Measurements from ENCODE around the gene SYT14.
"Not testable (repeated sequence)": the region's sequence is repeated elsewhere in the genome, so short reads cannot be mapped to it uniquely, and the experiment has no call there.

The SYT14 gene

DNA sequence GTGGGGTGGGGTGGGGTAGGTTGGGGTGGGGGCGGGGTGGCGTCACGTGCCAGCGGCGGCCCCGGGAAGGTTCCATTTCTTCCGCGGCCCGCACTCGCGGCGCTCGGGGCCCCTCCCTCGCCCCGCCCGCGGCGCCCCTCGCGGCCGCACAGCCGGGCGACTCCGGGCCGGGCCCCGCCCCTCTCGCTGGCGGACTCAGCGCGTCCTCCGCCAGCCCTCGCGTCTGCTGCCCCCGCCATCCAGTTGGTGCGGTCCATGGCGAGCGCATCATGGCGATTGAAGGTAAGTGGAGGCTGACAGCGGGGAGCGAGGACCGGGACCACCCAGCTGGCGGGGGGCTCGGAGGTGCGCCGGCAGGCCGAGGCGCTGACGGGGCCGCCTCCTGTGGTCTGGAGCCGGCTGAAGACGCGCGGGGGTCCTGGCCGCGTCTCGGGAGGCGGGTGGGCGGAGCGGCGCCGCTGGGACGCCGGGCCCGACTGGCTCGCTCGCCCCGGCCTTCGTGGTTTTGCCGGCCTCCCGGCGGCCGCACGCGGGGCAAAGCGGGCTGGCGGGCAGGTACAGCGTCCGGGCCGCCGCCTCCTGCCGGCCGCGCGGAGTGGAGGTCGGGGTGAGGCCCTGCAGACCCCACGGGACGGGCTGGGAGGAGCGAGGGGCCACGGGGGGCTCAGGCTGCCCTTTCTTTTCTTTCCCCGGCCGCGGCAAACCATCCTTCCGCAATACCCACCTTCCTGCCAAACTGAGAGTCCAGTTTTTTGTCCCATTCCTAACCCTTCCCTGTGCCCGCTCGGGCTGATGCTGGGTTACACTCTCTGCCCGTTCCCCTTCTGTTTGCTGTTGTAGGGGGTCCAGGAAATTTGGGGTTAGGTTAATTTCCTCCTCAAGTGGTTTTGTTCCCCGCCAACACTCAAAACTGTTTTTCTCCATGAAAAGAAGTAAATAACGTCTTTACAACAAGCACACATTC, at the start of gene SYT14:
Gene SYT14 (plus strand): TSS at position 222 of the 964 bp plus-strand sequence. CDS start 48 bp downstream, at position 270.
- DNase-seq, result no peak

GRCh38 chr1:209888291-209889076, 49.5 kb upstream of the SYT14 start:
- DNase-seq, result not testable (repeated sequence)

DNA sequence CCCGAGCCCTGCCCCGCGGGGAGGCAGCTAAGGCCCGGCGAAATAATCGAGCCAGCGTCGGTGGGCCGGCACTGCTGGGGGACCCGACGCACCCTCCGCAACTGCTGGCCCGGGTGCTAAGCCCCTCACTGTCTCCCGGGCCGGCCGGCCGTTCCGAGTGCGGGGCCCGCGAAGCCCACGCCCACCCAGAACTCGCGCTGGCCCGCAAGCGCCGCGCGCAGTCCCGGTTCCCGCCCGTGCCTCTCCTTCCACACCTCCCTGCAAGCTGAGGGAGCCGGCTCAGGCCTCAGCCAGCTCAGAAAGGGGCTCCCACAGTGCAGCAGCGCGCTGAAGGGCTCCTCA, 49.0 kb upstream of the SYT14 start:
- DNase-seq, result no peak

DNA sequence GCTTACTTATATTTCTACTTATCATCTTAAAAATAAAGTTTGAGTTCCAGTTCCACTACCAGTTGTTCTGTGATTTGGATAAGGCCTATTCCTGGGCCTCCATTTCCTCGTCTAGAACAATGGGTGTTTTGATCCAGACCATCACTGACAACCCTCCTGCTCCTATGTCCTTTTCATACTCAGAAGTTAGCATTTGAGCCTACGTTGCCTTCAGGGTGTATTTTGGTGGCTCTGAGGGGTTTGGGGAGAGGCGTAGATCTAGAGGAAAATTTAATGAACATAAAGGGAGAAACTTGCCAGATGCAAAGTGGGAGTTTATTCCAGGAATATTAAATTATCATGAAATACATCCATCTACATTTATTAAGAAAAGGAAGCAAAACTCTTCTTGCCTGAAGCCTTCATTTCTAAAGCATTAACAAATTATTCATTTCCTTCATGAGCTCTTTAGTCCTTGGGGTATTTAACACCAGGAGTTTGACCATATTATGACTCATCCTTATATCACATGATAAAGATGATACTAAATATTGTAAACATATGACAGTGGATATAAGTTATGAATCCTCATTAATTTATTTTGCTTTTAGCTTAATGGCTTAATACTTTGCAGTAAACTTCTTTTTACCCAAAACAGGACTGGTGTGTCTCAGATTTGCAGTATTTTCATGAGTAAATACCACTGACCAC, 47.2 kb upstream of the SYT14 start:
- no peak for DNase-seq

DNA sequence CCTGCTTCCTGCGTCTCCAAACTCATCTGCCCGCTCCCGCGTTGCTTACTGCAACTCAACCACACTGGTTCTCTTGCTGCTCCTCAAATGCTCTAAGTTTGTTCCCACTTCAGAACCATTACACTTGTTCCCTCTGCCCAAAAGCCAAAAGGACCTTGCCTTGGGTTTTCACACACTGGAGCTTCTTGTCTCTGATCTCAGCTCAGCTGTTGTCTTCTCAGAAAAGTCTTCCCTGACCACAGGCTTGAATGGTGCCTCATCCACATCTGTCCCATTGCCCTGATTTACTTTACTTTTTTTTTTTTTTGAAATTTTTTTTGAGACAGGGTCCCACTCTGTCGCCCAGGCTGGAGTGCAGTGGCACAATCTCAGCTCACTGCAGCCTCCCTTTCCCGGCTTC, 44.3 kb upstream of the SYT14 start:
- no peak for DNase-seq

DNA sequence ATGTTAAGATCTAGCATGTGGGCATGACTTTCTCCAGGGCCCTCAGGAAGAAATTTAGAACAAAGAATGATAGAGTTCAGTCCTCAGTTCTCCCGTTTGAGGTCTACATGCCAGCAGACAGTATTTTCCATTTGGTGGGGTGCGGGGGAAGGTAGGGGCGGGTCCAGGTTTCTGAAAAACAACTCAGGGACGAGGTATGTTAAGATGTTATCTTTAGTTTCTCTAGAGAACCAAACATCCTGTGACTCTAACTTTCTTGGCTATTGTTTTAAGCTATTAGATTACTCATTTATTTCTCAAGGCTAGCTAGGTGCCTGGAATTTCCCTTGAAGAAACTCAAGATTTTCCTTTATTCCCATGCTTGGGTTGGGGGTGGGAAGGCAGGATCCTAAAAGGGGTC, 42.3 kb upstream of the SYT14 start:
- peak; percentile 25 for DNase-seq

- DNase-seq, result no peak
These were observed 41.7 kb upstream of the SYT14 start for GRCh38 chr1:209896346-209896745.

DNA sequence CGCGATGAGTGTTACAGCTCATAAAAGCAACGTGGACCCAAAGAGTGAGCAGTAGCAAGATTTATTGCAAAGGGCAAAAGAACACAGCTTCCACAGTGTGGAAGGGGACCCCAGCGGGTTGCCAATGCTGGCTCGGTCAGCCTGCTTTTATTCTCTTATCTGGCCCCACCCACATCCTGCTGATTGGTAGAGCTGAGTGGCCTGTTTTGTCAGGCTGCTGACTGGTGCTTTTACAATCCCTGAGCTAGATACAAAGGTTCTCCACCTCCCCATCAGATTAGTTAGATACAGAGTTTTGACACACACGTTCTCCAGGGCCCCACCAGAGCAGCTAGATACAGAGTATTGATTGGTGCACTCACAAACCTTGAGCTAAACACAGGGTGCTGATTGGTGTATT, 39.7 kb upstream of the SYT14 start:
- not testable (repeated sequence) for DNase-seq

- DNase-seq, result not testable (repeated sequence)
These were observed 39.2 kb upstream of the SYT14 start for GRCh38 chr1:209898851-209899250.

DNA sequence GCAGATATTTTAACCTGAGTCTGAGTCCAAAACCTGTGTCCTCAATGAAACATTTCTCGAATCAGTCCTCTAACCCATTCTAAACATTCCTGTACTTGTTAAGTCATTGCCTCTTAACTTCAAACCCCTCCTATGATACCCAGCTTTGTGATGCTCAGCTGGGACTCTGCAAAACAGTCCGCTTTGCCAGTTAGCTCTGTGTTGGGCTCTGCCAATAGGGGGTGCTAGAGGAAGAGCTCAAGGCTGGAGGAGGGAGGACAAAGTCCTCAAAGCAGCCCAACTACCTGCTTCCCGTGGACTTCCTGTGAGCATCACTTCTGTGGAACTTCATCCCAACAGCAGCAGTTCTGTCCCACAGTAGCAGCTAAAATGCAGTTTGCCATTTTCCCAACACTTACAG, 38.1 kb upstream of the SYT14 start:
- no peak for DNase-seq

DNA sequence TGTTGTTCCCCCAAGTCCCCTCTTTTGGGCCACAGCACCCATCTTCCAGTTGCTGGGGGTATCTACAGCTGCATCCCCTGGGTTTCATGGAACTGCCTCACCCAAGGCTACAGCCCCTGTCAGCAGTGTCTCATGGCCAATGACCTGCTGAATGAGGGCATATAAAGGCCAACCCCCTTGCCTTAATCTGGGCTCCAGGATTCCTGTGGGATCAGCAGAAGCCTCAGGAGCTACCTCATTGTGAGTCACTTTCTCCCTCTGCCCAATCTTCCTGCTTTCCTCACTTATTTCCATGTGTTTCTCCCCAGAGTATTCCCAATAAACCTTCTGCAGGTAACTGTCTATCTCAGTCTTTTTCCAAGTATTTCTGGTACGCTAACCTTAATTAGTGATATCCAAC, 37.3 kb upstream of the SYT14 start:
- no peak for DNase-seq

DNA sequence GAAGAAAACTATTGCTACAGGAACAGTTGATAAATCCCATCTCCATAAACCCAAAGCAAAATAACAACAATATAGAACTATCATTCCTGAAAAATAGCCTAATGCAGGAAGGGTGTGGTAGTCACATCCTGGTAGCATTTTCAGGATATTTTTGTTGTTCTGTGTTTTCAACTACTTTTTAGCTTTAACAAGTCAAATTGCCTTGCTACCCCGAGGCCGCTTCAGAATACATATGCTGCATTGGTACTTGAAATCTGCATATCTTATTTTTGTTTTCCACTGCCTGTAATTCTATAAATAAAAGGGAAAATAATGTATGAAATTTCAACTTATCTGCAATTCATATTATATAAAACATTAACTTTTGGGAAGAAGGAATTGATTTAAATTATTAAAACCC, 36.8 kb upstream of the SYT14 start:
- DNase-seq, result no peak

DNA sequence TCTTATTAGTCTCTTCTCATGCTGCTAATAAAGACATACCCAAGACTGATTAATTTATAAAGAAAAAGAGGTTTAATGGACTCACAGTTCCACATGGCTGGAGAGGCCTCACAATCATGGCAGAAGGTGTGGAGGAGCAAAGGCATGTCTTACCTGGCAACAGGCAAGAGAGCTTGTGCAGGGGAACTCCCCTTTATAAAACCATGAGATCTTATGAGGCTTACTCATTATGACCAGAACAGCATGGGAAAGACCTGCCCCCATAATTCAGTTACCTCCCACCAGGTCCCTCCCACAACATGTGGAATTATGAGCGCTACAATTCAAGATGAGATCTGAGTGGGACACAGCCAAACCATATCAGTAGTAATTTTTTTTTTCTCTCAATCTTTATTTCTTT, 33.2 kb upstream of the SYT14 start:
- DNase-seq, result not testable (repeated sequence)

DNA sequence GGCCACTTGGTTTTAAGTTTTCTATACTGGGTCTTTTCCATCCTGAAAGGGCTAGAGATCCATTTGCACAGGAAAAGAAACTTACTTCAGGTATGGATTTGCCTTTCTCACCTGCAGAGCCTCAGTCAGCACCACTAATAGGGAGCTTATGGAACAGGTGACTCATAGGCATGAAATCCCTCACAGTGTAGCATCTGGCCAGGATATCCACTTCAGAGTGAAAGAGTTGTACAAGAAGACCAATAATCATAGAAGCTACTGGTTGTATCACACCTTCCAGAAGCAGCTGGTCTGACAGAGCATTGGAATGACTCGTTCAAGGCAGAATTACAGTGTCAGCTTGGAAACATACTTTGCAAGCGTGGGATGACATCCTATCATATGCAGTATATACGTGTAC, 26.3 kb upstream of the SYT14 start:
- DNase-seq, result no peak

DNA sequence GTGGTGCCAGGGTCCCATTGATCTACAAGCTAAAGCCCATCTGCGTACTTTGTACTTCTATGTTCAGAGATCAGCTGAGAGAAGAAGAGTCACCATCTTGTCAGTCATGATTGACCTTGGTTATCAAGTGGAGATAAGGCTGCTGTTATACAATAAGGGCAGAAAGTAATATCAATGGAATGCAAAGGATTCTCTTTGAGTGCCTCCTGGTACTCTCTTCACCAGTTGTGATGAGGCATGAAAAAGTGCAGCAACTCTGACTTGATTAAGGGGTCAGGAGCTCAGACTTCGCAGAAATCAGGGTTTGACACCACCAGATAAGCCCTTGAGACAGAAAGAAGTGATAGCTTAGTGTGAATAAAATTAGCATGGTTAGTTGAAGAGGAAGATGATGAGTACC, 25.7 kb upstream of the SYT14 start:
- DNase-seq, result no peak

GRCh38 chr1:209919637-209920036, 18.4 kb upstream of the SYT14 start:
- not testable (repeated sequence) for DNase-seq

DNA sequence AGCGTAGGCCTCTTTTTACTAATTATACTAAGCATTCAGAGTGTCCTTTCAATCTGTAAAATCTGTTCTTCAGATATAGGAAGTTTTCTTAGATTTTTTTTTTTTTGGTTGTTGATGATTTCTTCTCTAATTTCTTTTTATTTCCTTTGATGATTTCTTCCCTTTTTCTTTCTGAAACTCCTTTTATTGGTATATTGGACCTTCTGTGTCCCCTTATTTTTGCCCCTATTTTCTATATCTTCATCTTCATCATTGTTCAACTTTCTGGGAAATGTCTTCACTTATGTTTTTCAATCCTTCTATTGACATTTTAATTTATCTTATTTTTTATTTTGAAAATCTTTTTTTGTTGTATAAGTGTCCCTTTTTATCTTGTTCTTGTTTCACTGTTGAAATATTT, 17.2 kb upstream of the SYT14 start:
- DNase-seq, result no peak

DNA sequence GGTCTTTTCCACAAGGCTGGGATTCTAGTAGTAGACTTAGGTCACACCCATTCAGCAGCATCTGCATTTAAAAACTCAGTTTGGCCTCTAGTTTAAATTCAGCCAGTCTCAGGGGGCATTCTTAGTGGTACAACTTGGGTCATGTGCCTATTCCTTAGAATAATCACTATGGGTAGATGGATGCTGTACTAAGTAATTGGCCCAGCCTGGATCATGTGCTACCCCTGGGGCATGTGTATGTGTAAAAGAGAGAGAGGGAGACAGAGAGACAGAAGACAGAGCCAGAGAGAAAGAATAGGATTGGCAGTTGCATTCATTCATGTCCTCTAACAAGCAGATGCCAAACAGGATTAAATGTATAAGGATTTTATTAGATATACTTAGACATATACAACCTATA, 13.6 kb upstream of the SYT14 start:
- no peak for DNase-seq

DNA sequence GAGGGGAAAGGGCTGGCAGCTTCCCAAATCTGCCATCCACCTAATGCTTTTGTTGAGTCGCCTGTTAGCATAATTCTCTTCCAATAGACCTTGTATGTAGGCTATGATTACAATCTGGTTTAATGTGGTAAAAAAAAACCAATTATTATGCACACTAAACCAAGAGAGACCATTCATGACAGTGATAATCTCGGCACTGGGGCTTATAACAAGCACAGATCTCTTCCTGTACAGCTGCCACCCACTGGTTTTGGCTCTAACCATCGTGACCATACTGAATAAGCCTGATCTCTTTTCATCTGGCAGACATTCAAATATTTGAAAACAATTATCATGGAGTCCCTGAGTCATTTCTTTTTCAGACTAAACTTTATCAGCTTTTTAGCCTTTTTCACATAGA, 12.0 kb upstream of the SYT14 start:
- DNase-seq, result no peak

DNA sequence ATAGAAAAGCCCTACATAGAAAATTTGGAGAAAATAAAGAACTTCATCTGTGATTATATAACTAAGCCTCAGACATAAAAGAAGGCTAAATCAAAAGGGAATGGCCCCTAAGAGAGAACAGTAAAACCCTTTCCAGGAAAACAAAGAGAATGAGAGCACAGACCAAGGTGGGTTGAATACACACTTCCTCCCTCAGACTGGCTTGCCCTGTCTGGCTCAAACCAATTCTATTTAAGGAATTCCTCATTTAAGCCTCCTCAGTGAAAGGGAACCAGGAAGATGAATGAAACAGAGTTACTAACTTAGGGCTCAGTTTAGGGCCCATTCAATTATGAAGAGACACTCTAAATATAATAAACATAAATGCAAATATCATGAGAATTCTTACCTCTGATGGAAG, 10.6 kb upstream of the SYT14 start:
- no peak for DNase-seq

DNA sequence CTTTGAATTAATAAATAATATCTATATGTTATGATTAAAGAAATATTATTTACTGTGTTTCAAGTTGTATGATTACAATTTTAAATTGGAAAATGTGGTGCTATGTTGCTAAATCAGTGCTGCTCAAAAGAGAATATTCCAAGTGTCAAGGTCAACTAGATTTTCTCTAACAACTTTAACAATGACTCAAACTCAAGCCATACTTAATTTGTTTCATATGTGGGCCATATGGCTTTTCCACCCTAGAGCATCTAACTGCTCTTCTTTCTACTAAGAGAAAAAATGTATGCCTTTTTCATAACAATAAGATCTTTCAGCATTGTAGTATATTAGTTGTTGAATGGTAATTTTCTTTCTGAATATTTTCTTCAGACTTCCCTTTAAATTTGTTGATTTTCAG, 8.3 kb upstream of the SYT14 start:
- no peak for DNase-seq

DNA sequence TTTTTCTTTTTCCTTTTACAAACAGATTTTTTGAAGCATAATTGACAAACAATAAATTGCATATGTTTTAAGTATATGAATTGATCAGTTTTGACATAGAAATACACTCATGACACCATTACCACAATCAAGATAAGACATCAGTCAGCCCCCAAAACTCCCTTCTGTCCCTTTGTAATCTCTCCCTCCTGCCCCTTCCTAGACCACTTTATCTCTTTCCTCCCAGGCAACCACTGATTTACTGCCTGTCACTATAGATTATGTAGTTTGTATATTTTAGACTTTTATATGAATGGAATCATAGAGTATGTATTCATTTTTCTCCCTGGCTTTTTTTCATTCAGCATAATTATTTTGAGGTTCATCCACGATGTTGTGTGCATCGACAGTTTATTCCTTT, 6.9 kb upstream of the SYT14 start:
- no peak for DNase-seq

DNA sequence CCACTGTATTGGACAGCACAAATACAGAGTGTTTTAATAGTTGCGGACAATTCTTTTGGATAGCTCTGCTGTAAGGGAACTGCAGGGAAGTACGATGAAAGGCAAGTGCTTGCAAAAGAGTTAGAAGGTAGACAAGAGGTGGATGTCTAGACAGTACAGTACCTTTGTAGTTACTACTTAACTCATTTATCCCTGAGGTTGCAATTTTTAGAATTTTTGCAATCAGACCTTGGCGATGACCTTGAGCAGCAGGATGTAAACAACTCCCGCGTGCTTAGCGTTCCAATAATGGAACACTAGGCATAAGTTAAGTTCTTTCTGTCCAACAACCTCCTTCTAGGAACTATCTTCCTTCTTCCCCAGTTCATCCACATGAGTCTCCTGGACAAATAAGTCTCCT, 1.9 kb upstream of the SYT14 start:
- DNase-seq, result no peak

DNA sequence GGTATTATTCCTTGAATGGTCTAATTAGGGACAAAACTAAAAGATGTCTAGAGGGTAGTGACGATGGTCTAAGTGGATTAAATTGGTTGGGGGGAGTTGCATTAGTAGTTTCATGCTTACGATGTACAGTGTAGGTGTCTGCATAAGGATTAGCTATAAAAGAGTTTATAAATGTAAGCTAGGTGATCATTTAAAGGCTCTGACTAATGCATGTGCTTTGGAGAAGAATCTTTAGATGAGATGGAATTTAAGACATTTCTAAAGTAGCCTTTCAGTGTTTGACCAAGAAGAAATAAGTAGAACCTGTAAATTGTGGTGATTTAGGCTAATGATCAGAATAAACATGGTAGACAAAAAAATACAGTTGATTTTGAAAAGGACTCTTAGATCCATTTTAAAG, 7.4 kb downstream of the SYT14 start:
- DNase-seq, result no peak

Data from activated naive CD4-positive, alpha-beta T cell treated with Interleukin-2 at 50 U/mL for 16 hours (primary cell).